BJ (cell line): ENCODE measurements around the gene TOM1L2. TPM values are rescaled to one million over a fixed set of nuclear protein-coding genes. Genes with fewer than 3 reads are reported as not detected.

Experiments used
- polyA plus RNA-seq: library from polyadenylated mRNA; depleted of rRNA; stranded (reverse); fragments of >200 nt; gene quantifications from 2 replicates; pipeline ENCODE4 v1.2.3, GENCODE V29; 2011; rRNA removed
- small RNA-seq: library from RNA; depleted of rRNA; stranded (forward); fragments of <200 nt; gene quantifications from one replicate; pipeline ENCODE3, GENCODE V24; 2012; ENCODE audit warnings: low replicate concordance, low read depth; ENCODE audit not compliant: insufficient read length

Gene TOM1L2
- polyA plus RNA-seq, 1 experiment = 39.6 TPM

Small RNA genes lying within 50 kb of the gene (small RNA-seq; reads per million reads assigned to genes)
- gene MIR33B (24.4 reads per million, percentile 85 among the genes with 10 or more reads in this experiment), gene MIR6777 (not detected)

Other genes starting within 250 kb of the TOM1L2 start
- gene SREBF1, start 135.4 kb downstream of the TOM1L2 start, polyA plus RNA-seq = 14.2 and 27.7 TPM in 2 replicates
- gene DRC3, start 462 bp upstream of the TOM1L2 start, polyA plus RNA-seq = 0.93 and 1.2 TPM in 2 replicates
- gene ATPAF2, start 66.8 kb upstream of the TOM1L2 start, polyA plus RNA-seq = 14.7 and 17.4 TPM in 2 replicates
- gene GID4, start 67.0 kb upstream of the TOM1L2 start, polyA plus RNA-seq = 6.9 and 7.4 TPM in 2 replicates
- 28.8 and 36.4 TPM in 2 replicates for gene DRG2, start 115.5 kb upstream of the TOM1L2 start, polyA plus RNA-seq
- gene MYO15A, start 136.4 kb upstream of the TOM1L2 start, polyA plus RNA-seq = 0.58 and 1.0 TPM in 2 replicates
- gene ALKBH5, start 211.4 kb upstream of the TOM1L2 start, polyA plus RNA-seq = 92.4 and 97.5 TPM in 2 replicates